Measurements from ENCODE around the gene ZNF738. TPM values are rescaled to one million over a fixed set of nuclear protein-coding genes. Genes with fewer than 3 reads are reported as not detected.
"Not testable (repeated sequence)": the region's sequence is repeated elsewhere in the genome, so short reads cannot be mapped to it uniquely, and the experiment has no call there.

ZNF738 gene
- total and polyA plus RNA-seq, 2 donors (not counting 3 experiments of a cell fraction or from before 2014, with no cell fraction given), result 10.1 to 14.8 TPM

DNA sequence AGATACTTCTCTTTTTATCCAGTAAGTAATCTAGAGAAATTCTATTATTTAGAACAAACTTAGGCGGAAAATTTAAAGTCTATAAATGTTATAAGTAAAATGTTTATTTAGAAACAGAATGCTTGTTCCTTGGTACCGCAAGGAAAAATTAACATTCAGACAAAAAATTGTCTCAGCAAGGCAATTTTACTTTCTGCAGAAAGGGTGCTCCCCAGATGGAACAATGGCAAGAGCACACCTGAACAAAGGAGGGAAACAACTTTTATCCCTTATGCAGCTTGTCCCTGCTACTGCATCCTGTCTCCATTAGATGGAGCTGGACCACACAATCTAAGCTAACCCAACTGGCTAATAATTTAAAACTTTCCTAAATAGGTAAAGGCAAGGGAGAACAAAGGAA, 23.1 kb upstream of the ZNF738 start:
- Histone ChIP-seq H3K27ac (ENCODE audit: insufficient read depth, low read depth, low read length) (no peak overlapping the region), H3K36me3 (ENCODE audit: control insufficient read depth in 2 of 2, extremely low read depth in 1 of 2, insufficient read depth in 2 of 2, low read length in 2 of 2) (no peaks in the 10 kb centered on the region), H3K9me1 (replicated peaks; ENCODE audit: control insufficient read depth, extremely low read depth, insufficient read depth, low read length) (no peaks in the 10 kb centered on the region), H4K20me1 (replicated peaks; ENCODE audit: control insufficient read depth, extremely low read depth, insufficient read depth, low read length) (no peaks in the 10 kb centered on the region), H3K9me3 (replicated peaks; ENCODE audit: control insufficient read depth, insufficient read depth, low read length) (no peaks in the 10 kb centered on the region), H3K4me1 (ENCODE audit: control insufficient read depth, extremely low read depth, insufficient read depth, low read length) (no peaks in the 10 kb centered on the region), H3K4me2 (ENCODE audit: insufficient read depth, low read length) (no peak overlapping the region), H3K9ac (replicated peaks; ENCODE audit: extremely low read depth, insufficient read depth, low read length) (no peak overlapping the region), H3K27me3 (ENCODE audit: control insufficient read depth in 2 of 2, insufficient read depth in 2 of 2, low read length in 2 of 2) (no peaks in the 10 kb centered on the region), H3K4me3 (replicated peaks in 1 of 3; ENCODE audit: insufficient read depth in 1 of 3, low read depth in 1 of 3, low read length in 3 of 3) (no peak overlapping the region), H2AFZ (ENCODE audit: low read depth, low read length) (no peak overlapping the region), H3K79me2 (ENCODE audit: control insufficient read depth, insufficient read depth, low read length) (no peaks in the 10 kb centered on the region)
- intact Hi-C loops (cut with micrococcal nuclease) (no loop called here), dilution Hi-C loops (cut with MboI; ENCODE audit: extremely low pct_ligation_motif_present, low sequenced_read_pairs) (no loop called here)
- ChIA-PET POLR2A (no interaction called here), CTCF (no interaction called here)
- no TSS peak for BruUV-seq (replicated peaks)
- DNase-seq (ENCODE audit: low read depth, low spot score), result no peak
- FAIRE-seq, result no peak
- no peak for TF ChIP-seq MYC (IDR thresholded peaks at IDR 0.05; ENCODE audit: low read depth, low read length)
- TF ChIP-seq, protein P1, sequence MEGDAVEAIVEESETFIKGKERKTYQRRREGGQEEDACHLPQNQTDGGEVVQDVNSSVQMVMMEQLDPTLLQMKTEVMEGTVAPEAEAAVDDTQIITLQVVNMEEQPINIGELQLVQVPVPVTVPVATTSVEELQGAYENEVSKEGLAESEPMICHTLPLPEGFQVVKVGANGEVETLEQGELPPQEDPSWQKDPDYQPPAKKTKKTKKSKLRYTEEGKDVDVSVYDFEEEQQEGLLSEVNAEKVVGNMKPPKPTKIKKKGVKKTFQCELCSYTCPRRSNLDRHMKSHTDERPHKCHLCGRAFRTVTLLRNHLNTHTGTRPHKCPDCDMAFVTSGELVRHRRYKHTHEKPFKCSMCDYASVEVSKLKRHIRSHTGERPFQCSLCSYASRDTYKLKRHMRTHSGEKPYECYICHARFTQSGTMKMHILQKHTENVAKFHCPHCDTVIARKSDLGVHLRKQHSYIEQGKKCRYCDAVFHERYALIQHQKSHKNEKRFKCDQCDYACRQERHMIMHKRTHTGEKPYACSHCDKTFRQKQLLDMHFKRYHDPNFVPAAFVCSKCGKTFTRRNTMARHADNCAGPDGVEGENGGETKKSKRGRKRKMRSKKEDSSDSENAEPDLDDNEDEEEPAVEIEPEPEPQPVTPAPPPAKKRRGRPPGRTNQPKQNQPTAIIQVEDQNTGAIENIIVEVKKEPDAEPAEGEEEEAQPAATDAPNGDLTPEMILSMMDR (IDR thresholded peaks at IDR 0.05; ENCODE audit: extremely low read depth in 1 of 2, insufficient read depth in 1 of 2, low read depth in 1 of 2, low read length in 2 of 2), result no peak
- no peak for TF ChIP-seq POLR2AphosphoS5 (IDR thresholded peaks at IDR 0.05; ENCODE audit: insufficient read depth, low read depth, low read length)
- TF ChIP-seq GATA2 (IDR thresholded peaks at IDR 0.05; ENCODE audit: insufficient read depth, insufficient read length, low read depth, low read length), result no peak
- no peak for TF ChIP-seq POLR2A (IDR thresholded peaks at IDR 0.05; ENCODE audit: low read depth, low read length)
- TF ChIP-seq EZH2 (IDR thresholded peaks at IDR 0.05; ENCODE audit: borderline replicate concordance, low read depth, low read length, severe bottlenecking), result no peak
- TF ChIP-seq FOS (IDR thresholded peaks at IDR 0.05; ENCODE audit: borderline replicate concordance, insufficient read depth, low read length), result no peak
- no peak for TF ChIP-seq JUN (IDR thresholded peaks at IDR 0.05; ENCODE audit: borderline replicate concordance, insufficient read depth, insufficient read length, low read depth)
- TF ChIP-seq, protein P2, sequence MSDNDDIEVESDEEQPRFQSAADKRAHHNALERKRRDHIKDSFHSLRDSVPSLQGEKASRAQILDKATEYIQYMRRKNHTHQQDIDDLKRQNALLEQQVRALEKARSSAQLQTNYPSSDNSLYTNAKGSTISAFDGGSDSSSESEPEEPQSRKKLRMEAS (IDR thresholded peaks at IDR 0.05; ENCODE audit: insufficient read depth, insufficient read length), result no peak

DNA sequence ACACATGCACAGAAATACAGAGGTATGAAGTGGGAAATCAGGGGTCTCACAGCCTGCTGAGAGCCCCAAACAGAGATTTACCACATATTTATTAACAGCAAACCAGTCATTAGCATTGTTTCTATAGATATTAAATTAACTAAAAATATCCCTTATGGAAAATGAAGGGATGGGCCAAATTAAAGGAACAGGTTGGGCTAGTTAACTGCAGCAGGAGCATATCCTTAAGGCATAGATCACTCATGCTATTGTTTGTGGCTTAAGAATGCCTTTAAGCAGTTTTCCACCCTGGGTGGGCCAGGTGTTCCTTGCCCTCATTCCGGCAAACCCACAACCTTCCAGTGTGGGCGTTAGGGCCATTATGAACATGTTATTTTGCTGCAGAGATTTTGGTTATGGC, 14.0 kb upstream of the ZNF738 start:
- H3K27me3 ChIP-seq (ENCODE audit: control insufficient read depth in 2 of 2, insufficient read depth in 2 of 2, low read length in 2 of 2); intact Hi-C loops (cut with micrococcal nuclease); DNase-seq (ENCODE audit: low read depth, low spot score); H3K4me1 ChIP-seq (ENCODE audit: control insufficient read depth, extremely low read depth, insufficient read depth, low read length); H3K4me2 ChIP-seq (ENCODE audit: insufficient read depth, low read length); H4K20me1 ChIP-seq (replicated peaks; ENCODE audit: control insufficient read depth, extremely low read depth, insufficient read depth, low read length); CTCF ChIA-PET; H3K9me1 ChIP-seq (replicated peaks; ENCODE audit: control insufficient read depth, extremely low read depth, insufficient read depth, low read length); FAIRE-seq; H3K9ac ChIP-seq (replicated peaks; ENCODE audit: extremely low read depth, insufficient read depth, low read length); POLR2A ChIA-PET; dilution Hi-C loops (cut with MboI; ENCODE audit: extremely low pct_ligation_motif_present, low sequenced_read_pairs); H3K9me3 ChIP-seq (replicated peaks; ENCODE audit: control insufficient read depth, insufficient read depth, low read length); H3K27ac ChIP-seq (ENCODE audit: insufficient read depth, low read depth, low read length); H3K79me2 ChIP-seq (ENCODE audit: control insufficient read depth, insufficient read depth, low read length); H2AFZ ChIP-seq (ENCODE audit: low read depth, low read length); H3K4me3 ChIP-seq (replicated peaks in 1 of 3; ENCODE audit: insufficient read depth in 1 of 3, low read depth in 1 of 3, low read length in 3 of 3); H3K36me3 ChIP-seq (ENCODE audit: control insufficient read depth in 2 of 2, extremely low read depth in 1 of 2, insufficient read depth in 2 of 2, low read length in 2 of 2); BruUV-seq (replicated peaks): not testable (repeated sequence)
